Epithelial cell of esophagus (primary cell): ENCODE results near the gene SNX5.

Experiments used
- DNase-seq: peaks from one replicate; pipeline ENCODE4 v3.0.0; 2010; ENCODE audit warnings: low read depth
- H3K4me3 ChIP-seq: 2 replicates; pipeline ENCODE4 v1.5.1; 2011; ENCODE audit warnings: mild to moderate bottlenecking, low read length, control low read depth
- CTCF ChIP-seq: IDR thresholded peaks from 2 replicates; pipeline ENCODE4 v1.5.1; 2011; ENCODE audit warnings: low read depth, mild to moderate bottlenecking, low read length, control low read depth, inconsistent platforms; ENCODE audit not compliant: insufficient read depth; ENCODE audit errors: missing control alignments

Gene SNX5

GRCh38 chr20:17917832-17918618 is 50.6 kb downstream of the SNX5 start:
- H3K4me3 ChIP-seq, result no peak overlapping the region
- no peak for TF ChIP-seq CTCF
- no peak for DNase-seq

- H3K4me3 ChIP-seq, result no peak overlapping the region
- no peak for DNase-seq
- TF ChIP-seq CTCF, result no peak
Observed at GRCh38 chr20:17916433-17916891, 52.1 kb downstream of the SNX5 start.

GRCh38 chr20:17914957-17915356 is 53.6 kb downstream of the SNX5 start:
- TF ChIP-seq CTCF, result no peak
- no peak for DNase-seq
- no peak overlapping the region for H3K4me3 ChIP-seq

GRCh38 chr20:17912916-17913315 is 55.7 kb downstream of the SNX5 start:
- H3K4me3 ChIP-seq, result no peak overlapping the region
- no peak for DNase-seq
- no peak for TF ChIP-seq CTCF

- H3K4me3 ChIP-seq, result no peak overlapping the region
- no peak for DNase-seq
- TF ChIP-seq CTCF, result no peak
Observed at GRCh38 chr20:17911927-17912326, 56.7 kb downstream of the SNX5 start.

GRCh38 chr20:17910828-17911294 is 57.7 kb downstream of the SNX5 start:
- TF ChIP-seq CTCF, result no peak
- H3K4me3 ChIP-seq, result no peak overlapping the region
- DNase-seq, result peak; percentile 44

- no peak overlapping the region for H3K4me3 ChIP-seq
- no peak for DNase-seq
- TF ChIP-seq CTCF, result no peak
Observed at GRCh38 chr20:17909869-17910321, 58.7 kb downstream of the SNX5 start.
